NCI-H1417 treated with DMSO at 0.1 percent for 48 hours (cell line): ENCODE results near the gene GNGT2.
"Not testable (repeated sequence)": the region's sequence is repeated elsewhere in the genome, so short reads cannot be mapped to it uniquely, and the experiment has no call there.

ENCODE experiments used
- DNase-seq: peaks from one replicate; lab custom pipeline; 2025; lab: John Stamatoyannopoulos, UW

Gene GNGT2

GRCh38 chr17:49203796-49204195 lies 6.6 kb downstream of the GNGT2 start:
- DNase-seq, result no peak

- no peak for DNase-seq
These were observed 8.9 kb downstream of the GNGT2 start for GRCh38 chr17:49201481-49201927.

GRCh38 chr17:49200423-49201083 lies 9.8 kb downstream of the GNGT2 start:
- DNase-seq, result no peak

- DNase-seq, result no peak
These were observed 12.2 kb downstream of the GNGT2 start for GRCh38 chr17:49198211-49198610.

GRCh38 chr17:49197346-49197998 lies 12.9 kb downstream of the GNGT2 start:
- no peak for DNase-seq

- no peak for DNase-seq
These were observed 13.9 kb downstream of the GNGT2 start for GRCh38 chr17:49196520-49196919.

GRCh38 chr17:49195751-49196150 lies 14.6 kb downstream of the GNGT2 start:
- DNase-seq, result no peak

- DNase-seq, result no peak
These were observed 16.1 kb downstream of the GNGT2 start for GRCh38 chr17:49194297-49194607.

GRCh38 chr17:49193513-49194296 lies 16.7 kb downstream of the GNGT2 start:
- DNase-seq, result no peak

GRCh38 chr17:49191917-49192741 lies 18.2 kb downstream of the GNGT2 start:
- peak; percentile 89 for DNase-seq

GRCh38 chr17:49191409-49191916 lies 18.9 kb downstream of the GNGT2 start:
- DNase-seq, result no peak

GRCh38 chr17:49190932-49191331 lies 19.4 kb downstream of the GNGT2 start:
- DNase-seq, result no peak

- no peak for DNase-seq
These were observed 23.1 kb downstream of the GNGT2 start for GRCh38 chr17:49187301-49187700.

- not testable (repeated sequence) for DNase-seq
These were observed 25.0 kb downstream of the GNGT2 start for GRCh38 chr17:49185381-49185780.

GRCh38 chr17:49184522-49184921 lies 25.9 kb downstream of the GNGT2 start:
- not testable (repeated sequence) for DNase-seq

- DNase-seq, result no peak
These were observed 26.6 kb downstream of the GNGT2 start for GRCh38 chr17:49183801-49184200.

- DNase-seq, result no peak
These were observed 27.0 kb downstream of the GNGT2 start for GRCh38 chr17:49183341-49183740.

GRCh38 chr17:49180998-49181635 lies 29.3 kb downstream of the GNGT2 start:
- no peak for DNase-seq

GRCh38 chr17:49180303-49180702 lies 30.1 kb downstream of the GNGT2 start:
- DNase-seq, result no peak

GRCh38 chr17:49175978-49176377 lies 34.4 kb downstream of the GNGT2 start:
- not testable (repeated sequence) for DNase-seq

GRCh38 chr17:49170711-49171110 lies 39.7 kb downstream of the GNGT2 start:
- DNase-seq, result not testable (repeated sequence)
